Left cardiac atrium (tissue), 4 donors: ENCODE data around the gene KDM5A. TPM values are rescaled to one million over a fixed set of nuclear protein-coding genes. Genes with fewer than 3 reads are reported as not detected.
"Not testable (repeated sequence)": the region's sequence is repeated elsewhere in the genome, so short reads cannot be mapped to it uniquely, and the experiment has no call there.

Experiments used
- ATAC-seq, 2 donors: fragments of 200-7000 bp; cut with Tn5 transposase; one replicate each; pipeline ENCODE4 v1.9.1; 2020; ENCODE audit warnings: mild to moderate bottlenecking in 2 of 2, moderate library complexity in 2 of 2
- DNase-seq: peaks from one replicate; pipeline ENCODE4 v3.0.0-alpha.2; 2020
- intact Hi-C, 2 donors: fragments of 100-400 bp; cut with DNase I; formaldehyde crosslinking; loops; one replicate each; pipeline versions ENCODE4 v1.14.1 to v1.15.1; 2022 to 2023
- total RNA-seq, 2 donors: library from RNA; stranded (reverse); fragmentation: NEBNext Ultra II Directional; extraction: Animal tissue kit (Norgen Biotek cat#: 25700); gene quantifications; one replicate each; pipeline ENCODE4 v1.2.1, GENCODE V29; 2021
- donor health status: DM: no; HTN: yes; CAD: no.
- donor health status: DM: no; HTN: yes; CAD: no; lungs with severe emphysema.
- donor health status: DM: yes; HTN: yes; CAD: no.
- donor health status: Dilated cardiomyopathy.

KDM5A gene
- total RNA-seq, 2 donors from 2014 or later: 36.5 to 38.1 TPM

DNA sequence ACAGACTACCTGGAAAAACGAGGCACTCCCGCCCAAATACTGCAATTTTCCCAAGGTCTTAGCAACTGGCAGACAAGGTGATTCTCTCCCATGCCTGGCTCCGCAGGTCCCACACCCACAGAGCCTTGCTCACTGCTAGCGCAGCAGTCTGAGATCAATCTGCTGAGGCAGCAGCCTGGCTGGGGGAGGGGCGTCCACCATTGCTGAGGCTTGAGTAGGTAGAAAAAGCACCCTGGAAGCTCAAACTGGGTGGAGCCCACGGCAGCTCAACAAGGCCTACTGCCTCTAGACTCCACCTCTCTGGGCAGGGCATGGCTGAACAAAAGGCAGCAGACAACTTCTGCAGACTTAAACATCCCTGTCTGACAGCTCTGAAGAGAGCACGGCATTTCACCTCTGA lies 46.1 kb downstream of the KDM5A start:
- ATAC-seq, DNase-seq, intact Hi-C loops: not testable (repeated sequence)

- intact Hi-C loops: no loop called here
- ATAC-seq (no peak), DNase-seq (no peak)
These were observed 52.1 kb downstream of the KDM5A start for GRCh38 chr12:337039-337438.

DNA sequence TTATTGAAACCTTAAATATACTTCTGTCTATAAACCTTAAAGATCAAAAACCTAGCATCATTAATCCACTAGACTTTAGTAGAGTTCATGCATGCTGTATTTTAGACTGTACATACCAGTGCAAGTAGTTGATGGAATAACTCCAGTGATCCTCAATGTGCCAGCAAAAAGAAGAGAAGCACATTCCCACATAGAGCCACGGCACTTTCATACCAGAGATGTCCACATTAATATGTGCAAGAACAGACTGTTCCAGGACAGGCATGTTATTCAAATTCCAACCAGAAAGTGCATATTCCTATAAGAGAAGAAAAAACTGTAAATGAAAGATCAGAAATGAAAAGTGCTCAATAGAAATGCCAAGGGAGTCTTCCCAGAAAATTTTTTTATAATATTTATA lies 55.0 kb downstream of the KDM5A start:
- ATAC-seq (no peak), DNase-seq (no peak)
- intact Hi-C loops: no loop called here

GRCh38 chr12:332581-333205 lies 56.4 kb downstream of the KDM5A start:
- no peak for ATAC-seq
- intact Hi-C loops: no loop called here
- DNase-seq: no peak

DNA sequence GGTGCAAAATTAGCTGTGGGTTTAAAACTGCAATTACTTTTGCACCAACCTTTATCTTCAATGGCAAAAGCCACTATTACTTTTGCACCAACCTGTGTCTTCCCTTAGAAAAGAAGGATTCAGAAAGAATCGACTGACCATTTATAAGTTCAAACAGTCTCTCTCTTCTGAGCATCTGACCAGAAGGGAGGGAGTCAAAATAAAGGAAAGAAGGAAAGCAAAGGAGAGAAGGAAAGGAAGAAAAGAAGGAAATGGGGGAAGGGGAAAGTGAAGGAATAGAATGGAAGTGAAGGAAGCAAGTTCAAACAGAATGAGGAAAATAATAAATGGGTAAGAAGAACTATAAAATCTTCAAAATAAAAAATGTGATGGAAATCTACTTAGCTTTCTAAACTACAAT lies 57.8 kb downstream of the KDM5A start:
- ATAC-seq: no peak
- no peak for DNase-seq
- intact Hi-C loops: no loop called here

DNA sequence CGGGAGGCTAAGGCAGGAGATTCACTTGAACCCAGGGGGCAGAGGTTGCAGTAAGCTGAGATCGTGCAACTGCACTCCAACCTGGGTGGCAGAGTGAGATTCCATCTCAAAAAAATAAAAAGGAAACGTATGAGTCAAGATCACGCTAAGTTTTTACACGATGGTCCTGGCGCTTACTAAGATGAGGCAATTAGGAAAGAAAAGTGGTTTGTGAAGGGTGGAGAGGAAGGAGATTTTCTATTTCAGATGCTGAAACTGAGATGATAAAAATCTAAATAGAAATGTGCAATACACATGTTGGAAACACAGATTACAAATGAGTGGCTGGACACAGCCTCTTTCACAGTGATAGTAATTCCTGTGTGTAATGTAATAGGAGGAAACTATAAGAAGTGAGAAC lies 63.2 kb downstream of the KDM5A start:
- intact Hi-C loops: no loop called here
- DNase-seq (no peak), ATAC-seq (no peak)

DNA sequence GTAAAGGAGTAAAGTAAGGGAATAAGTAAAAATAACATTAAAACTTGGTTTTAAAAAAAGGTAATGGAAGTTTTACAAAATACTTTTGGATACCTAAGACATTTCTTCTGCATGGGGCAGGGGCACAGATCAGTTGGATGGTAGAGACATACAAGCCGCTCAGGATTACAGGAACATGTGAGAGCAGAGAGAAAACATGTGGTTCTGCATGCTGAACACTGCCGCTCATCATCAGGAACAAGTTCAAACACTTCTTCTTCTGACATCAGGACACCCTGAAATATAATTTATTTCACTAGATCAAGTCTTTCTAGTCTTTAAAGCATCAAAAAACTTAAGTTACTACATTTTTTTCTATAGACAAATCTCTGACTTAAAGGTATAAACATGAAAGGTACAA lies 65.6 kb downstream of the KDM5A start:
- no peak for DNase-seq
- no peak for ATAC-seq
- intact Hi-C loops: no loop called here

- ATAC-seq: no peak
- intact Hi-C loops: no loop called here
- no peak for DNase-seq
These were observed 67.4 kb downstream of the KDM5A start for GRCh38 chr12:321606-322326.

GRCh38 chr12:318759-319515 lies 70.2 kb downstream of the KDM5A start:
- ATAC-seq (no peak), DNase-seq (no peak)
- intact Hi-C loops: no loop called here

DNA sequence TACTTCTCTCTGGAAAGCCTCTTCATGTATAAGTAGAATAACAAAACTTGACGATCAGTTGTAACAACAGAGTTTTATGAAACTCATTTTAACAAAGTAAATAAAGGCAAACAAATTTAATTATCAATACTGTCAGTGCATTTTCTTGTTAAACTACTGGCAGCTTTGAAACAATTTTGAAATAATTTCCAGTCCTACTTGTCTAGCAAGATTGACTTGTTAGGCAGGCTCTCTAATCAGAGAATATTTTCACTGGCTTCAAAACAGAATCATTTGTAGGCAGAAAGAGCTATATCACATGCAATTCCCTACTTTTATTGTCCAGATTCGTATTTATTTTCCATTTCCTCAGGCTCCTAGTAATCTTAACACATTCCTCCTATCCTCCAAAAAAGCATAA lies 80.6 kb downstream of the KDM5A start:
- intact Hi-C loops: no loop called here
- no peak for DNase-seq

GRCh38 chr12:307406-307805 lies 81.7 kb downstream of the KDM5A start:
- DNase-seq (no peak), ATAC-seq (no peak)
- intact Hi-C loops: no loop called here

More for the DNA sequence above, 80.6 kb downstream of the KDM5A start:
- ATAC-seq: no peak

- ATAC-seq (no peak), DNase-seq (no peak)
- intact Hi-C loops: no loop called here
These were observed 84.3 kb downstream of the KDM5A start for GRCh38 chr12:304805-305204.

GRCh38 chr12:302766-303165 lies 86.4 kb downstream of the KDM5A start:
- DNase-seq, intact Hi-C loops, ATAC-seq: not testable (repeated sequence)

GRCh38 chr12:300166-300565 lies 89.0 kb downstream of the KDM5A start:
- intact Hi-C loops, DNase-seq, ATAC-seq: not testable (repeated sequence)

DNA sequence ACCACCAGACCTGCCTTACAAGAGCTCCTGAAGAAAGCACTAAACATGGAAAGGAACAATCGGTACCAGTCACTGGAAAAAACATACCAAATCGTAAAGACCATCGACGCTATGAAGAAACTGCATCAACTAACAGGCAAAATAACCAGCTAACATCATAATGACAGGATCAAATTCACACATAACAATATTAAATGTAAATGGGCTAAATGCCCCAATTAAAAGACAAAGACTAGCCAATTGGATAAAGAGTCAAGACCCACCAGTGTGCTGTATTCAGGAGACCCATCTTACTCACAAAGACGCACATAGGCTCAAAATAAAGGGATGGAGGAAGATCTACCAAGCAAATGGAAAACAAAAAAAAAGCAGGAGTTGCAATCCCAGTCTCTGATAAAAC lies 89.6 kb downstream of the KDM5A start:
- intact Hi-C loops, DNase-seq, ATAC-seq: not testable (repeated sequence)

GRCh38 chr12:298059-298458 lies 91.1 kb downstream of the KDM5A start:
- intact Hi-C loops, ATAC-seq: not testable (repeated sequence)
- peak; percentile 23 for DNase-seq

DNA sequence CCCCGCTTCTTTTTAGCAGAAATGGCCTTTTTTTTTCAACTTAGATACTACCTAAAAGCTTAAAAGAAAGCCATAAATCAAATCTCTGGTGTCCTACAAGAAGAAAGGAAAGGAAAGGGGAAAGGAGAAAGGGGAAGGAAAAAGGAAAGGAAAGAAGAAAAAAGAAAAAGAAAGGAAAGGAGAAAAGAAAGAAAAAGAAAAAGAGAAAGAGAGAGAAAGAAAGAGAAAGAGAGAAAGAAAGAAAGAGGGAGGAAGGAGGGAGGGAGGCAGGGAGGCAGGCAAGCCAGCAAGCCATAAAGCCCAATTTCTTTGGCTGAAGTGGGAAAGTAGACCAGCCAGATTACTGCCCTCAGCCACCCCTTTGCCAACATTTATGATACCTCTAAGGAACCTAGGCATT lies 94.0 kb downstream of the KDM5A start:
- intact Hi-C loops: no loop called here
- ATAC-seq (no peak), DNase-seq (no peak)

- no peak for ATAC-seq
- intact Hi-C loops: no loop called here
- DNase-seq: no peak
These were observed 95.9 kb downstream of the KDM5A start for GRCh38 chr12:293199-293598.

DNA sequence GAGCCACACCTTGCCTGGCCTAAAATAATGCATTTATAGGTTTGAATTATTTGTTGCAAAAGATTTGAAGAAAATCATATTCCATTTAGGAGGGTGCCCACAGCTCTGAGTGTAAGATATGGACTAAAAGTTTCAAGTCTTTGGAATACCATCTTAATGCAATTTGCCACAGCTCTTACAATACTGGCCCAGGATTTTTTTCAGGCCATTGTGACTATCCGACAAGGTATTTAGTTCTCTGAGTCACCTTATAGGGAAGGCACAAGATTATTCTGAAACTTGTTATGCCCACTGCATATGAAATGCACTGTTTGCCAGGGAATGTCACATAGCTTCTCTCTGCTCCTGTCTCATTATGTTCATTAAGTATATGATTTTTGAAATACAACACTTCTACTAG lies 96.9 kb downstream of the KDM5A start:
- no peak for DNase-seq
- intact Hi-C loops: no loop called here
- no peak for ATAC-seq

GRCh38 chr12:291153-291723 lies 97.9 kb downstream of the KDM5A start:
- no peak for ATAC-seq
- DNase-seq: no peak
- intact Hi-C loops: no loop called here
